GM23338 (cell line): ENCODE data around the gene MAN1C1.

Source experiments
- CREB1 ChIP-seq: fragments of 250-450 bp; sonication (Bioruptor Pico); IDR thresholded peaks from 2 replicates; pipeline ENCODE4 v1.5.0; 2020; ENCODE audit warnings: low read depth, mild to moderate bottlenecking, moderate library complexity
- CTCF ChIP-seq, 2 experiments: fragments of 200-600 bp in 1 of 2; sonication (generic) in 1 of 2; conservative IDR thresholded peaks; 2 replicates each; pipeline versions ENCODE4 v1.5.1 to v1.6.1; 2016 to 2017; ENCODE audit warnings: antibody characterized with exemption in 2 of 2, low read depth in 2 of 2, mild to moderate bottlenecking in 2 of 2, moderate library complexity in 1 of 2
- EZH2 ChIP-seq: fragments of 200-600 bp; sonication (generic); IDR thresholded peaks from one replicate; pipeline ENCODE4 v1.8.0; 2017; ENCODE audit warnings: antibody characterized with exemption, mild to moderate bottlenecking, low read depth; ENCODE audit not compliant: unreplicated experiment
- EZH2phosphoT487 ChIP-seq: fragments of 200-600 bp; sonication (generic); IDR thresholded peaks from one replicate; pipeline ENCODE4 v1.8.1; 2018; ENCODE audit warnings: antibody characterized with exemption; ENCODE audit not compliant: unreplicated experiment
- JUNB ChIP-seq: IDR thresholded peaks from one replicate; pipeline ENCODE4 v1.6.1; 2016; ENCODE audit warnings: antibody characterized with exemption; ENCODE audit not compliant: unreplicated experiment
- POLR2AphosphoS5 ChIP-seq: IDR thresholded peaks from 2 replicates; pipeline ENCODE4 v1.6.1; 2016; ENCODE audit warnings: antibody characterized with exemption, low read depth
- STAT1 ChIP-seq: IDR thresholded peaks from one replicate; pipeline ENCODE4 v1.6.1; 2016; ENCODE audit warnings: antibody characterized with exemption; ENCODE audit not compliant: unreplicated experiment
- ZNF331 ChIP-seq: fragments of 250-450 bp; sonication (Bioruptor Pico); IDR thresholded peaks from 2 replicates; pipeline ENCODE4 v1.5.0; 2020; ENCODE audit warnings: low read depth, mild to moderate bottlenecking, moderate library complexity

- TF ChIP-seq POLR2AphosphoS5 (no peak), EZH2 (no peak), EZH2phosphoT487 (no peak), CTCF (conservative IDR thresholded peaks at IDR 0.05; ENCODE audit: low read depth in 2 of 2) (no peak), CREB1 (CRISPR knock-in tag) (no peak), ZNF331 (CRISPR knock-in tag) (no peak), STAT1 (no peak), JUNB (no peak)
Measured at GRCh38 chr1:25614501-25615171, 2.0 kb upstream of the MAN1C1 start.
